Lower lobe of right lung (tissue), 2 donors: ENCODE data around the gene PLVAP. TPM values are rescaled to one million over a fixed set of nuclear protein-coding genes. Genes with fewer than 3 reads are reported as not detected.

Experiments used
- ATAC-seq, 2 donors: fragments of 200-7000 bp; cut with Tn5 transposase; one replicate each; pipeline ENCODE4 v1.9.1; 2020 to 2022; ENCODE audit warnings: mild to moderate bottlenecking in 2 of 2, moderate library complexity in 2 of 2
- DNase-seq: peaks from one replicate; pipeline ENCODE4 v3.0.0-alpha.2; 2020
- H3K27ac ChIP-seq: fragments of 200-600 bp; one replicate; pipeline ENCODE4 v1.8.0; 2022
- H3K27me3 ChIP-seq: fragments of 200-600 bp; one replicate; pipeline ENCODE4 v1.8.0; 2022; ENCODE audit warnings: low read depth
- H3K36me3 ChIP-seq: fragments of 200-600 bp; one replicate; pipeline ENCODE4 v1.8.0; 2022; ENCODE audit warnings: mild to moderate bottlenecking
- H3K4me1 ChIP-seq: fragments of 200-600 bp; one replicate; pipeline ENCODE4 v1.8.0; 2022
- H3K4me3 ChIP-seq: fragments of 200-600 bp; one replicate; pipeline ENCODE4 v1.8.0; 2022; ENCODE audit warnings: mild to moderate bottlenecking
- H3K9me3 ChIP-seq: fragments of 200-600 bp; one replicate; pipeline ENCODE4 v1.8.0; 2022
- intact Hi-C: fragments of 100-400 bp; cut with DNase I; formaldehyde crosslinking; loops from one replicate; pipeline ENCODE4 v1.11.0; 2022
- total RNA-seq: library from RNA; stranded (reverse); fragmentation: NEBNext Ultra II Directional; extraction: Animal tissue kit (Norgen Biotek cat#: 25700); gene quantifications from one replicate; pipeline ENCODE4 v1.2.1, GENCODE V29; 2021
- TF ChIP-seq, protein P1 (sequence below): fragments of 200-600 bp; IDR thresholded peaks from one replicate; pipeline ENCODE4 v1.8.0; 2022; ENCODE audit warnings: antibody characterized with exemption, mild to moderate bottlenecking
- donor health status: DM: no; HTN: yes; CAD: no; lungs with severe emphysema.

The PLVAP gene
- total RNA-seq, 1 donor from 2014 or later: 25.9 TPM

DNA sequence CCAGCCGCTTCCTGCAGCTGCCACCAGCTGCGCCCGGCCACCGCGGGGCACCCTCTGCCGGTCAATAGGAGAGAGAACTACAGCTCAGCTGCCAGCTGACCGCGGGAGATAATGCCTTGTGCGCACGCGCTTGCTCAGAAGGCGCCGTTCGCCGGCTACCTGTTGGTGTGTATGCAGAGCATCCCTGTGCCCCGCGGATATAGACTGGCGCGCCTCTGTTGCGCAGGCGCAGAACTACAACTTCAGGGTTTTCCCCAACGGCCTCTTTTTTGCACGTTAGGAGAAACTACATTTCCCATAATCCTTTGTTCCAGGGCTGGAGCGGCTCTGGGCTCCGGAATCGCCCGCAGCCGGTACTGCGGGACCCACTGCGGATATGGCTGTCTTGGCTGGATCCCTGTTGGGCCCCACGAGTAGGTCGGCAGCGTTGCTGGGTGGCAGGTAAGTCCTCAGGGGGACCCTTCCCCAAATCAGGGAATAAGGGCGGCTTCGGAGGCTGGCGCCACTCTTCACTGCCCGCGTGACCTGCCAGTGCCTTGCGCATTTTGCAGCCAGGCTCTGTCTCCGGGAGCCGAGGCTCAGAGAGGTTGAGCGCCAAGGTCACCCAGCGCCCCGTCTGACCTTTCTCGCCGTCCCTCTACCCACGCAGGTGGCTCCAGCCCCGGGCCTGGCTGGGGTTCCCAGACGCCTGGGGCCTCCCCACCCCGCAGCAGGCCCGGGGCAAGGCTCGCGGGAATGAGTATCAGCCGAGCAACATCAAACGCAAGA is 71.4 kb downstream of the PLVAP start, which contains the start of gene MRPL34:
Gene MRPL34 (plus strand): TSS at position 356 of the 768 bp plus-strand sequence. CDS start 21 bp downstream, at position 377.
- Histone ChIP-seq H3K4me1 (peaks cover 51% of the 10 kb centered on the region), H3K9me3 (no peaks in the 10 kb centered on the region), H3K27me3 (no peaks in the 10 kb centered on the region), H3K36me3 (no peaks in the 10 kb centered on the region), H3K27ac (peak within 1 kb of the TSS; percentile 84), H3K4me3 (peak within 1 kb of the TSS; percentile 68)
- TF ChIP-seq, protein P1, sequence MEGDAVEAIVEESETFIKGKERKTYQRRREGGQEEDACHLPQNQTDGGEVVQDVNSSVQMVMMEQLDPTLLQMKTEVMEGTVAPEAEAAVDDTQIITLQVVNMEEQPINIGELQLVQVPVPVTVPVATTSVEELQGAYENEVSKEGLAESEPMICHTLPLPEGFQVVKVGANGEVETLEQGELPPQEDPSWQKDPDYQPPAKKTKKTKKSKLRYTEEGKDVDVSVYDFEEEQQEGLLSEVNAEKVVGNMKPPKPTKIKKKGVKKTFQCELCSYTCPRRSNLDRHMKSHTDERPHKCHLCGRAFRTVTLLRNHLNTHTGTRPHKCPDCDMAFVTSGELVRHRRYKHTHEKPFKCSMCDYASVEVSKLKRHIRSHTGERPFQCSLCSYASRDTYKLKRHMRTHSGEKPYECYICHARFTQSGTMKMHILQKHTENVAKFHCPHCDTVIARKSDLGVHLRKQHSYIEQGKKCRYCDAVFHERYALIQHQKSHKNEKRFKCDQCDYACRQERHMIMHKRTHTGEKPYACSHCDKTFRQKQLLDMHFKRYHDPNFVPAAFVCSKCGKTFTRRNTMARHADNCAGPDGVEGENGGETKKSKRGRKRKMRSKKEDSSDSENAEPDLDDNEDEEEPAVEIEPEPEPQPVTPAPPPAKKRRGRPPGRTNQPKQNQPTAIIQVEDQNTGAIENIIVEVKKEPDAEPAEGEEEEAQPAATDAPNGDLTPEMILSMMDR: peak; percentile 78
- no peak for DNase-seq
- intact Hi-C loops: no loop called here
- ATAC-seq: peak; percentile 80 to 90

DNA sequence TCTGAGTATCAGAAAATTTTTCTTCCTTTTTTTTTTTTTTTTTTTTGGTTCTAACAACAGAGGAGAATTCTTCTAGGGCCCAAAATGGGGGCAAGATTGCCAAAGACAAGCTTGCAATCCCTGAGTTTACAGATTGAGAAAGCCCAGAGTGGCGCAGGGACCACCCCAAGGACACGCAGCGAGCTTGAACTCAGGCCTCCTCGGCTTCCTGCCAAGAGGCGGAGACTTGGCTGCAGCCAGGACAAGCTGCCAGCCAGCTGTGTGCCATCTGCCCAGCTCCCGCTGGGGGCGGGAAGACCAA is 72.0 kb downstream of the PLVAP start:
- Histone ChIP-seq H3K4me1 (peaks cover 46% of the 10 kb centered on the region), H3K27ac (peak overlapping the region; percentile 84), H3K27me3 (no peaks in the 10 kb centered on the region), H3K4me3 (peak overlapping the region; percentile 68), H3K9me3 (no peaks in the 10 kb centered on the region), H3K36me3 (no peaks in the 10 kb centered on the region)
- DNase-seq (peak; percentile 98), ATAC-seq (no peak)
- TF ChIP-seq, protein P1: no peak
- intact Hi-C loops: no loop called here

DNA sequence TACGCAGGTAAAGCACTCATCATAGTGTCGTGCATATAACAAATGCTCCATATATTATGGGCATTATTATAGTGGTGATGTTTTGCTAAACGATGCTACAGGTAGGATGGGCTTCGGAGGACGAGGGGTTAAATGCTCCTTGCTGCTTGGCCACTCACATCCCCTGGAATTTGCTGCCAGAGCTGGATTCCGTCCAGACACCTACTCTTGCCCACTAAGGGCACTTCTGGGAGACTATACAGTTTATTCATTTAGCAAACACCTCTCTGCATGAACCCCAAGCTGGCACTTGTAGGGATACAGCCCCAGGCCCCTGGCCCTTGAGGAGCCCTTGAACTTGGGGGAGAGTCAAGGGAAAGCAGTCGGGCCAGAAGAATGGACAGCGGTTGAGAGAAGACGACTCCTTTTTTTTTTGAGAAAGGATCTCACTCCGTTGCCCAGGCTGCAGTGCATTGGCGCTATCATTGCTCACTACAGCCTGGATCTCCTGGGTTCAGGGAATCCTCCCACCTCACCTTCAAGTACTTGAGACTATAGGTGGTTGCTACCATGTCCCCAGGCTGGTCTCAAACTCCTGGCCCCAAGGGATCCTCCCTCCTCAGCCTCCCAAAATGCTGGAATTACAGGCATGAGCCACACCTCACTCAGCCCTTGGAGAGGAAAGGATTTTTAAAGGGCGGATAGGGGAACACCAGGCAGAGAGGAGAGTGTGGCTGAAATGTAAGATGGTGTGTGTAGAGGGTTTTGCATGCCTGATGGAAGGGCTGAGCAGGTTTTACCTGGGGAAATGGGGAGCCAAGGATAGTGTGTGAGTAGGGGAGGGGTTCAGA is 72.5 kb downstream of the PLVAP start:
- DNase-seq (peak; percentile 70), ATAC-seq (peak in 1 of 2 donors; percentile 31)
- intact Hi-C loops: no loop called here
- H3K27ac ChIP-seq: peak overlapping the region; percentile 84
- TF ChIP-seq, protein P1: no peak
- H3K27me3 ChIP-seq: no peaks in the 10 kb centered on the region
- no peaks in the 10 kb centered on the region for H3K36me3 ChIP-seq
- peak overlapping the region; percentile 68 for H3K4me3 ChIP-seq
- H3K4me1 ChIP-seq: peaks cover 42% of the 10 kb centered on the region
- no peaks in the 10 kb centered on the region for H3K9me3 ChIP-seq

DNA sequence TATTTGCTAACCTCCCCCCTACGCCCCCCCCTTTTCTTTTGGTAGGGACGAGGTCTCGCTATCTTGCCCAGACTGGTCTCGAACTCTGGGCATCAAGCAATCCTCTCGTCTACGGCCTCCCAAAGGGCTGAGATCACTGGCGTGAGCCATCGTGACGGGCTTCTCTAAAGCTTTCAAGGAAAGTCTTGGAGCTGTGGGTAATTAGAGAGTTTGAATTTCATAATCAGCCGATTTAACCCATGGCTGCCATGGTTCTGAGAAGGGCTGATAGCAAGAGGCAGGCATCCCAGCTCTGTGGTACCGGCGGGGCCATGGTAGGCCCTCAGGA is 73.2 kb downstream of the PLVAP start:
- ATAC-seq (peak; percentile 0 to 21), DNase-seq (peak; percentile 61)
- H3K36me3 ChIP-seq: no peaks in the 10 kb centered on the region
- H3K4me3 ChIP-seq: peak overlapping the region; percentile 89
- H3K9me3 ChIP-seq: no peaks in the 10 kb centered on the region
- peaks cover 42% of the 10 kb centered on the region for H3K4me1 ChIP-seq
- TF ChIP-seq, protein P1: no peak
- H3K27ac ChIP-seq: peak overlapping the region; percentile 84
- intact Hi-C loops: no loop called here
- H3K27me3 ChIP-seq: no peaks in the 10 kb centered on the region

DNA sequence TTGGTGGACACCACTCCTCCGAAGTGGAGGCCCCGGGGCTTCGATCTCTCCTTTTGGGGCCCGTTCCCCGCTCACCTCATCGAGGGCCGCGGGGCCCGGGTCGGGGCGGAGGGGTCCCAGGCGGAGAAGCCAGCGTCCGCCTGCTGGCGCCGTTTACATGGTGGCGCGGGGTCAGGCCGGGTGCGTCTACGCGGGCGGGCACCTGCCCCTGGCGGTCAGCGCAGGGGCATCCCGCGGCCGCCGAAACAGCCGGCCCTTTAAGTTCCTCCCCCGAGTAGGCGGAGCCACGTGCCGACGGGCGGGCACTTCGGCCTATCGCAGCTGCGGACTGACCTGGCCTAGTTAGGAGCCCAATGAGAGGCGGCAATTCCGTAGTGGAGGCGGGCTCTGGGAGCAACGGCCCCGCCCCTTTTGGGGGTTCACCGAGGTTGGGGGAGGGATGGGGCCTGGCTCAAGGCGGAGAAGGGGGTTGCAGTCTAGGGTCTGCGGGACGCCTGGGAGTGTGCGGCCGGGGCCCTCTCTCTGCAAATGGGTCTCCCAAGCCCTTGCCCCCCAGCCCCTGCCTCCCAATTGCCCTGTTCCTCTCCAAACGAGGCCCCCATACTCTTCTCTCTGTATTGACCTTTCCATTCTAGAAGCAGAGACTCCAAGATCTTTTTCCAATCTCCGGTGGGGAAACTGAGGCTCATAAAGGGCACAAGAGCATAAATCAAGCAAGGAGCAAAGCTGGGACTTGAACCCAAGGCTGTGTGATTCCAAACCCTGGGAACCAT is 73.8 kb downstream of the PLVAP start, which contains the start of gene ABHD8:
Gene ABHD8 (minus strand): TSS at position 259 of the 773 bp plus-strand sequence. CDS start 1,809 bp downstream, outside the sequence.
- H3K27ac ChIP-seq: peak within 1 kb of the TSS; percentile 84
- H3K9me3 ChIP-seq: no peaks in the 10 kb centered on the region
- DNase-seq (peak; percentile 95), ATAC-seq (peak; percentile 90 to 91)
- H3K4me1 ChIP-seq: peaks cover 42% of the 10 kb centered on the region
- TF ChIP-seq, protein P1: peak; percentile 74
- peak within 1 kb of the TSS; percentile 89 for H3K4me3 ChIP-seq
- no peaks in the 10 kb centered on the region for H3K36me3 ChIP-seq
- H3K27me3 ChIP-seq: no peaks in the 10 kb centered on the region
- intact Hi-C loops: no loop called here
